Liver (tissue), 9 donors: ENCODE data around the gene MLX. TPM values are rescaled to one million over a fixed set of nuclear protein-coding genes. Genes with fewer than 3 reads are reported as not detected.

ENCODE experiments used
- DNase-seq: peaks from one replicate; pipeline ENCODE4 v3.0.0-alpha.2; 2017; ENCODE audit warnings: low spot score
- H3K27ac ChIP-seq, 2 donors: one replicate each; pipeline ENCODE4 v1.7.0; 2013; ENCODE audit warnings: inconsistent platforms in 2 of 2, low read length in 2 of 2, control low read depth in 1 of 2, low read depth in 1 of 2, mild to moderate bottlenecking in 1 of 2
- H3K27me3 ChIP-seq, 4 donors: one replicate each; pipeline versions ENCODE4 v1.6.1 to v1.7.0; 2013; ENCODE audit warnings: low read length in 3 of 4, inconsistent platforms in 1 of 4, mild to moderate bottlenecking in 1 of 4, moderate library complexity in 1 of 4; ENCODE audit not compliant: control insufficient read depth in 4 of 4, insufficient read depth in 4 of 4
- H3K36me3 ChIP-seq, 4 donors: one replicate each; pipeline versions ENCODE4 v1.6.1 to v1.7.0; 2013; ENCODE audit warnings: low read length in 3 of 4, mild to moderate bottlenecking in 3 of 4, low read depth in 1 of 4, moderate library complexity in 1 of 4; ENCODE audit not compliant: control insufficient read depth in 4 of 4, insufficient read depth in 3 of 4
- H3K4me1 ChIP-seq, 4 donors: one replicate each; pipeline versions ENCODE4 v1.6.1 to v1.7.0; 2013; ENCODE audit warnings: low read length in 3 of 4, mild to moderate bottlenecking in 3 of 4, moderate library complexity in 1 of 4; ENCODE audit not compliant: control insufficient read depth in 4 of 4, insufficient read depth in 4 of 4
- H3K4me3 ChIP-seq, 3 donors: one replicate each; pipeline versions ENCODE4 v1.6.1 to v1.7.0; 2013; ENCODE audit warnings: low read length in 3 of 3, control low read depth in 1 of 3, low read depth in 1 of 3, mild to moderate bottlenecking in 1 of 3
- H3K9ac ChIP-seq, 2 donors: one replicate each; pipeline ENCODE4 v1.7.0; 2013; ENCODE audit warnings: low read length in 2 of 2, mild to moderate bottlenecking in 2 of 2, moderate library complexity in 2 of 2, control low read depth in 1 of 2, low read depth in 1 of 2
- H3K9me3 ChIP-seq, 4 donors: one replicate each; pipeline versions ENCODE4 v1.6.1 to v1.7.0; 2013; ENCODE audit warnings: low read length in 3 of 4; ENCODE audit not compliant: control insufficient read depth in 4 of 4
- EGR1 ChIP-seq, 2 donors: IDR thresholded peaks; 2 replicates each; pipeline ENCODE4 v1.6.1; 2016 to 2018; ENCODE audit warnings: antibody characterized with exemption in 2 of 2, low read depth in 2 of 2
- FOXA1 ChIP-seq: IDR thresholded peaks from 2 replicates; pipeline ENCODE4 v1.6.1; 2016; ENCODE audit warnings: antibody characterized with exemption
- FOXA2 ChIP-seq: IDR thresholded peaks from 2 replicates; pipeline ENCODE4 v1.6.1; 2016; ENCODE audit warnings: antibody characterized with exemption
- GABPA ChIP-seq, 2 donors: IDR thresholded peaks in 1 of 2; conservative IDR thresholded peaks in 1 of 2; 2 replicates each; pipeline ENCODE4 v1.6.1; 2016; ENCODE audit warnings: antibody characterized with exemption in 2 of 2, mild to moderate bottlenecking in 1 of 2, moderate library complexity in 1 of 2
- HNF4A ChIP-seq, 2 donors: conservative IDR thresholded peaks; 2 replicates each; pipeline ENCODE4 v1.6.1; 2016; ENCODE audit warnings: antibody characterized with exemption in 2 of 2, mild to moderate bottlenecking in 2 of 2
- HNF4G ChIP-seq: IDR thresholded peaks from 2 replicates; pipeline ENCODE4 v1.6.1; 2016; ENCODE audit warnings: antibody characterized with exemption
- JUND ChIP-seq, 2 donors: IDR thresholded peaks; 2 replicates each; pipeline ENCODE4 v1.6.1; 2016; ENCODE audit warnings: antibody characterized with exemption in 2 of 2
- NR2F2 ChIP-seq: IDR thresholded peaks from 2 replicates; pipeline ENCODE4 v1.6.1; 2016; ENCODE audit warnings: antibody characterized with exemption
- RAD21 ChIP-seq, 2 donors: IDR thresholded peaks; 2 replicates each; pipeline ENCODE4 v1.6.1; 2016; ENCODE audit warnings: antibody characterized with exemption in 2 of 2, mild to moderate bottlenecking in 2 of 2
- RXRA ChIP-seq, 2 donors: IDR thresholded peaks; 2 replicates each; pipeline ENCODE4 v1.6.1; 2017 to 2018; ENCODE audit warnings: antibody characterized with exemption in 2 of 2, mild to moderate bottlenecking in 1 of 2
- SP1 ChIP-seq: IDR thresholded peaks from 2 replicates; pipeline ENCODE4 v1.6.1; 2018; ENCODE audit warnings: antibody characterized with exemption, mild to moderate bottlenecking
- TAF1 ChIP-seq: conservative IDR thresholded peaks from 2 replicates; pipeline ENCODE4 v1.6.1; 2016; ENCODE audit warnings: antibody characterized with exemption, mild to moderate bottlenecking
- YY1 ChIP-seq: IDR thresholded peaks from 2 replicates; pipeline ENCODE4 v1.6.1; 2016; ENCODE audit warnings: antibody characterized with exemption, mild to moderate bottlenecking
- WGBS: extraction: QIAGEN DNeasy Blood & Tissue Kit; methylation state at CpG from one replicate; pipeline ENCODE4 v1.1.7; 2013; 5-methylcytosine and 5-hydroxymethylcytosine counted together
- polyA plus RNA-seq, 2 donors: library from polyadenylated mRNA; stranded (reverse) in 1 of 2; unstranded in 1 of 2; fragments of 200-250 nt in 1 of 2; fragments of >200 nt in 1 of 2; fragmentation: Nextera tagmentation in 1 of 2; extraction: Ambion mirVana in 1 of 2; gene quantifications; one replicate each; pipeline versions ENCODE4 v1.2.1 to v1.2.3, GENCODE V29; 2013 to 2015
- total RNA-seq, 2 donors: library from RNA; depleted of rRNA; stranded (reverse); fragments of >200 nt; gene quantifications; one replicate each; pipeline ENCODE4 v1.2.3, GENCODE V29; 2014
- TF ChIP-seq, protein P1 (sequence below): IDR thresholded peaks from 2 replicates; pipeline ENCODE4 v1.6.1; 2016; ENCODE audit warnings: antibody characterized with exemption
- TF ChIP-seq, protein P2 (sequence below): fragments of 150-350 bp; IDR thresholded peaks from 2 replicates; pipeline ENCODE4 v1.5.1; 2017; ENCODE audit warnings: improper control_type of control experiment, low read depth, low read length; ENCODE audit not compliant: missing input control
- TF ChIP-seq, protein P3 (sequence below): IDR thresholded peaks from 2 replicates; pipeline ENCODE4 v1.6.1; 2016; ENCODE audit warnings: antibody characterized with exemption
- TF ChIP-seq, protein P4 (sequence below): IDR thresholded peaks from 2 replicates; pipeline ENCODE4 v1.6.1; 2016; ENCODE audit warnings: antibody characterized with exemption, mild to moderate bottlenecking
- TF ChIP-seq, protein P5 (sequence below): IDR thresholded peaks from 2 replicates; pipeline ENCODE4 v1.6.1; 2016; ENCODE audit warnings: antibody characterized with exemption
- donor health status: healthy.
- donor health status: healthy.
- donor health status: healthy.
- donor health status: healthy.
- donor health status: healthy.

MLX gene
- total and polyA plus RNA-seq, 4 donors = 19.4 to 40.0 (median 32.1) TPM

DNA sequence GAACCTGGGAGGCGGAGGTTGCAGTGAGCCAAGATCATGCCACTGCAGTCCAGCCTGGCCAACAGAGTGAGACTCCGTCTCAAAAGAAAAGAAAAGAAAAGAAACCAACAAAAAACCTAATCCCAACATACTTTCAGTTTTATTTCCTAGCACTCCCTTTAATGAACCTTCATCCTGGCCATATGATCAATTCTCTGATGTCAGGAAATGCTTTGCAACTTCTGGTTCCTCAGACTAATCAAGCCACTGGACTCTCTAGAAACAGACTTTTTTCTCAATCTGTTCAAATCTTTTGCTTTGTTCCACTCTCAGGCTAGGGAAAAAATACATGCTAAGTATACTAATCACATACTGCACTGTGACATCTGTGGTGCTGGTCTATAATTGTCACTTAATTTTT lies 24.0 kb downstream of the MLX start:
- Histone ChIP-seq H3K27ac (no peak overlapping the region), H3K9ac (no peak overlapping the region), H3K27me3 (no peaks in the 10 kb centered on the region), H3K36me3 (peaks cover 10 to 36% (median 26%) of the 10 kb centered on the region in 4 donors), H3K4me1 (no peaks in the 10 kb centered on the region), H3K9me3 (no peaks in the 10 kb centered on the region), H3K4me3 (no peak overlapping the region)
- TF ChIP-seq, protein P1, sequence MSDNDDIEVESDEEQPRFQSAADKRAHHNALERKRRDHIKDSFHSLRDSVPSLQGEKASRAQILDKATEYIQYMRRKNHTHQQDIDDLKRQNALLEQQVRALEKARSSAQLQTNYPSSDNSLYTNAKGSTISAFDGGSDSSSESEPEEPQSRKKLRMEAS = no peak
- TF ChIP-seq NR2F2 (no peak), FOXA2 (no peak), JUND (IDR thresholded peaks at IDR 0.05) (no peak), GABPA (IDR thresholded peaks at IDR 0.05 in 1 of 2, conservative IDR thresholded peaks at IDR 0.05 in 1 of 2) (no peak), FOXA1 (no peak), YY1 (no peak), RXRA (IDR thresholded peaks at IDR 0.05) (no peak), RAD21 (IDR thresholded peaks at IDR 0.05) (no peak), SP1 (no peak)
- TF ChIP-seq, protein P2, sequence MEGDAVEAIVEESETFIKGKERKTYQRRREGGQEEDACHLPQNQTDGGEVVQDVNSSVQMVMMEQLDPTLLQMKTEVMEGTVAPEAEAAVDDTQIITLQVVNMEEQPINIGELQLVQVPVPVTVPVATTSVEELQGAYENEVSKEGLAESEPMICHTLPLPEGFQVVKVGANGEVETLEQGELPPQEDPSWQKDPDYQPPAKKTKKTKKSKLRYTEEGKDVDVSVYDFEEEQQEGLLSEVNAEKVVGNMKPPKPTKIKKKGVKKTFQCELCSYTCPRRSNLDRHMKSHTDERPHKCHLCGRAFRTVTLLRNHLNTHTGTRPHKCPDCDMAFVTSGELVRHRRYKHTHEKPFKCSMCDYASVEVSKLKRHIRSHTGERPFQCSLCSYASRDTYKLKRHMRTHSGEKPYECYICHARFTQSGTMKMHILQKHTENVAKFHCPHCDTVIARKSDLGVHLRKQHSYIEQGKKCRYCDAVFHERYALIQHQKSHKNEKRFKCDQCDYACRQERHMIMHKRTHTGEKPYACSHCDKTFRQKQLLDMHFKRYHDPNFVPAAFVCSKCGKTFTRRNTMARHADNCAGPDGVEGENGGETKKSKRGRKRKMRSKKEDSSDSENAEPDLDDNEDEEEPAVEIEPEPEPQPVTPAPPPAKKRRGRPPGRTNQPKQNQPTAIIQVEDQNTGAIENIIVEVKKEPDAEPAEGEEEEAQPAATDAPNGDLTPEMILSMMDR = no peak
- TF ChIP-seq, protein P3, sequence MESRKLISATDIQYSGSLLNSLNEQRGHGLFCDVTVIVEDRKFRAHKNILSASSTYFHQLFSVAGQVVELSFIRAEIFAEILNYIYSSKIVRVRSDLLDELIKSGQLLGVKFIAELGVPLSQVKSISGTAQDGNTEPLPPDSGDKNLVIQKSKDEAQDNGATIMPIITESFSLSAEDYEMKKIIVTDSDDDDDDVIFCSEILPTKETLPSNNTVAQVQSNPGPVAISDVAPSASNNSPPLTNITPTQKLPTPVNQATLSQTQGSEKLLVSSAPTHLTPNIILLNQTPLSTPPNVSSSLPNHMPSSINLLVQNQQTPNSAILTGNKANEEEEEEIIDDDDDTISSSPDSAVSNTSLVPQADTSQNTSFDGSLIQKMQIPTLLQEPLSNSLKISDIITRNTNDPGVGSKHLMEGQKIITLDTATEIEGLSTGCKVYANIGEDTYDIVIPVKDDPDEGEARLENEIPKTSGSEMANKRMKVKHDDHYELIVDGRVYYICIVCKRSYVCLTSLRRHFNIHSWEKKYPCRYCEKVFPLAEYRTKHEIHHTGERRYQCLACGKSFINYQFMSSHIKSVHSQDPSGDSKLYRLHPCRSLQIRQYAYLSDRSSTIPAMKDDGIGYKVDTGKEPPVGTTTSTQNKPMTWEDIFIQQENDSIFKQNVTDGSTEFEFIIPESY = no peak
- TF ChIP-seq, protein P4, sequence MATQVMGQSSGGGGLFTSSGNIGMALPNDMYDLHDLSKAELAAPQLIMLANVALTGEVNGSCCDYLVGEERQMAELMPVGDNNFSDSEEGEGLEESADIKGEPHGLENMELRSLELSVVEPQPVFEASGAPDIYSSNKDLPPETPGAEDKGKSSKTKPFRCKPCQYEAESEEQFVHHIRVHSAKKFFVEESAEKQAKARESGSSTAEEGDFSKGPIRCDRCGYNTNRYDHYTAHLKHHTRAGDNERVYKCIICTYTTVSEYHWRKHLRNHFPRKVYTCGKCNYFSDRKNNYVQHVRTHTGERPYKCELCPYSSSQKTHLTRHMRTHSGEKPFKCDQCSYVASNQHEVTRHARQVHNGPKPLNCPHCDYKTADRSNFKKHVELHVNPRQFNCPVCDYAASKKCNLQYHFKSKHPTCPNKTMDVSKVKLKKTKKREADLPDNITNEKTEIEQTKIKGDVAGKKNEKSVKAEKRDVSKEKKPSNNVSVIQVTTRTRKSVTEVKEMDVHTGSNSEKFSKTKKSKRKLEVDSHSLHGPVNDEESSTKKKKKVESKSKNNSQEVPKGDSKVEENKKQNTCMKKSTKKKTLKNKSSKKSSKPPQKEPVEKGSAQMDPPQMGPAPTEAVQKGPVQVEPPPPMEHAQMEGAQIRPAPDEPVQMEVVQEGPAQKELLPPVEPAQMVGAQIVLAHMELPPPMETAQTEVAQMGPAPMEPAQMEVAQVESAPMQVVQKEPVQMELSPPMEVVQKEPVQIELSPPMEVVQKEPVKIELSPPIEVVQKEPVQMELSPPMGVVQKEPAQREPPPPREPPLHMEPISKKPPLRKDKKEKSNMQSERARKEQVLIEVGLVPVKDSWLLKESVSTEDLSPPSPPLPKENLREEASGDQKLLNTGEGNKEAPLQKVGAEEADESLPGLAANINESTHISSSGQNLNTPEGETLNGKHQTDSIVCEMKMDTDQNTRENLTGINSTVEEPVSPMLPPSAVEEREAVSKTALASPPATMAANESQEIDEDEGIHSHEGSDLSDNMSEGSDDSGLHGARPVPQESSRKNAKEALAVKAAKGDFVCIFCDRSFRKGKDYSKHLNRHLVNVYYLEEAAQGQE = no peak
- DNase-seq = no peak
- 81% methylated on average over 2 of the region's 2 CpGs for WGBS

DNA sequence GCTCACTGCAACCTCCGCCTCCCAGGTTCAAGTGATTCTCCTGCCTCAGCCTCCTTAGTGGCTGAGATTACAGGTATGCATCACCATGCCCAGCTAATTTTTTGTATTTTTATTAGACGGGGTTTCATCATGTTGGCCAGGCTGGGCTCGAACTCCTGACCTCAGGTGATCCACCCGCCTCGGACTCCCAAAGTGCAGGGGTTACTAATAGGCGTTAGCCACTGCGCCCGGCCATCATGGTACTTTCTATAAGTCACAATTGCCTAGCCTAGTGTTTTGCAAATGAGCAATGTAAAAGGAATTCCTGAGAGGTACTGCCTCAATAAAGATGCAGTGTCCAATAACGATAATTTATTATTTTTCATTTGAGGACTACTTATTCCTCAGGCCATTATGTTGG lies 24.5 kb downstream of the MLX start:
- H3K4me3 ChIP-seq = no peak overlapping the region
- H3K9ac ChIP-seq = no peak overlapping the region
- 97% methylated on average over 9 of the region's 9 CpGs for WGBS
- DNase-seq = no peak
- H3K36me3 ChIP-seq = peaks cover 10 to 31% (median 21%) of the 10 kb centered on the region in 4 donors
- H3K4me1 ChIP-seq = no peaks in the 10 kb centered on the region
- H3K9me3 ChIP-seq = no peaks in the 10 kb centered on the region
- no peaks in the 10 kb centered on the region for H3K27me3 ChIP-seq
- H3K27ac ChIP-seq = no peak overlapping the region
- TF ChIP-seq, protein P1 = no peak
- TF ChIP-seq EGR1 (IDR thresholded peaks at IDR 0.05; ENCODE audit: low read depth in 2 of 2) (no peak), FOXA1 (no peak), HNF4G (no peak), RAD21 (IDR thresholded peaks at IDR 0.05) (no peak), YY1 (no peak), HNF4A (conservative IDR thresholded peaks at IDR 0.05) (no peak), TAF1 (no peak), GABPA (IDR thresholded peaks at IDR 0.05 in 1 of 2, conservative IDR thresholded peaks at IDR 0.05 in 1 of 2) (no peak), JUND (IDR thresholded peaks at IDR 0.05) (no peak), RXRA (IDR thresholded peaks at IDR 0.05) (no peak), NR2F2 (no peak), FOXA2 (no peak), SP1 (no peak)
- TF ChIP-seq, protein P3 = no peak
- TF ChIP-seq, protein P5, sequence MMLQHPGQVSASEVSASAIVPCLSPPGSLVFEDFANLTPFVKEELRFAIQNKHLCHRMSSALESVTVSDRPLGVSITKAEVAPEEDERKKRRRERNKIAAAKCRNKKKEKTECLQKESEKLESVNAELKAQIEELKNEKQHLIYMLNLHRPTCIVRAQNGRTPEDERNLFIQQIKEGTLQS = no peak
- TF ChIP-seq, protein P2 = no peak
